HG02840 (cell line): ENCODE measurements around the gene GNB5.
A peak's percentile ranks its signal among the peaks of the same experiment; 100 is the strongest.

Source experiments
- ATAC-seq: cut with Tn5 transposase; IDR thresholded peaks from one replicate; pipeline ENCODE4 v1.9.1; 2021; ENCODE audit warnings: mild to moderate bottlenecking, moderate library complexity, moderate number of reproducible peaks; ENCODE audit not compliant: unreplicated experiment, low FRiP score

GNB5 gene

GRCh38 chr15:52208306-52208946, 17.2 kb upstream of the GNB5 start:
- ATAC-seq: no peak

GRCh38 chr15:52207191-52207590, 16.0 kb upstream of the GNB5 start:
- no peak for ATAC-seq

GRCh38 chr15:52206446-52206845, 15.3 kb upstream of the GNB5 start:
- no peak for ATAC-seq

GRCh38 chr15:52204657-52205056, 13.5 kb upstream of the GNB5 start:
- no peak for ATAC-seq

- ATAC-seq: no peak
Observed at GRCh38 chr15:52200831-52201365, 9.7 kb upstream of the GNB5 start.

GRCh38 chr15:52199271-52199670, 8.1 kb upstream of the GNB5 start:
- no peak for ATAC-seq

- no peak for ATAC-seq
Observed at GRCh38 chr15:52196891-52197290, 5.7 kb upstream of the GNB5 start.

GRCh38 chr15:52193791-52194190, 2.6 kb upstream of the GNB5 start:
- ATAC-seq: no peak

GRCh38 chr15:52193321-52193720, 2.1 kb upstream of the GNB5 start:
- ATAC-seq: no peak

GRCh38 chr15:52186651-52187486, 4.3 kb downstream of the GNB5 start:
- no peak for ATAC-seq

- no peak for ATAC-seq
Observed at GRCh38 chr15:52185151-52185561, 6.0 kb downstream of the GNB5 start.

GRCh38 chr15:52184721-52185120, 6.5 kb downstream of the GNB5 start:
- no peak for ATAC-seq

GRCh38 chr15:52183562-52184173, 7.5 kb downstream of the GNB5 start:
- no peak for ATAC-seq

- no peak for ATAC-seq
Observed at GRCh38 chr15:52181938-52182780, 9.0 kb downstream of the GNB5 start.

GRCh38 chr15:52180851-52181450, 10.2 kb downstream of the GNB5 start:
- ATAC-seq: no peak

GRCh38 chr15:52180196-52180835, 10.9 kb downstream of the GNB5 start:
- peak; percentile 22 for ATAC-seq

- peak; percentile 78 for ATAC-seq
Observed at GRCh38 chr15:52179278-52180195, 11.7 kb downstream of the GNB5 start.

GRCh38 chr15:52178765-52179164, 12.4 kb downstream of the GNB5 start:
- ATAC-seq: no peak
